HG03575 (cell line): ENCODE results near the gene BHLHE23.

ENCODE experiments used
- ATAC-seq: cut with Tn5 transposase; IDR thresholded peaks from one replicate; pipeline ENCODE4 v1.9.1; 2021; ENCODE audit not compliant: unreplicated experiment, insufficient number of reproducible peaks, low FRiP score; ENCODE audit errors: extremely low read depth

The BHLHE23 gene

GRCh38 chr20:62979876-62980373 lies 26.8 kb downstream of the BHLHE23 start:
- no peak for ATAC-seq

GRCh38 chr20:62979310-62979709 lies 27.5 kb downstream of the BHLHE23 start:
- no peak for ATAC-seq

GRCh38 chr20:62978561-62978943 lies 28.2 kb downstream of the BHLHE23 start:
- ATAC-seq, result no peak

GRCh38 chr20:62977613-62978560 lies 28.9 kb downstream of the BHLHE23 start:
- no peak for ATAC-seq

- no peak for ATAC-seq
Observed at GRCh38 chr20:62976886-62977285, 29.9 kb downstream of the BHLHE23 start.

- ATAC-seq, result no peak
Observed at GRCh38 chr20:62975812-62976508, 30.8 kb downstream of the BHLHE23 start.

- ATAC-seq, result no peak
Observed at GRCh38 chr20:62975251-62975760, 31.5 kb downstream of the BHLHE23 start.

DNA sequence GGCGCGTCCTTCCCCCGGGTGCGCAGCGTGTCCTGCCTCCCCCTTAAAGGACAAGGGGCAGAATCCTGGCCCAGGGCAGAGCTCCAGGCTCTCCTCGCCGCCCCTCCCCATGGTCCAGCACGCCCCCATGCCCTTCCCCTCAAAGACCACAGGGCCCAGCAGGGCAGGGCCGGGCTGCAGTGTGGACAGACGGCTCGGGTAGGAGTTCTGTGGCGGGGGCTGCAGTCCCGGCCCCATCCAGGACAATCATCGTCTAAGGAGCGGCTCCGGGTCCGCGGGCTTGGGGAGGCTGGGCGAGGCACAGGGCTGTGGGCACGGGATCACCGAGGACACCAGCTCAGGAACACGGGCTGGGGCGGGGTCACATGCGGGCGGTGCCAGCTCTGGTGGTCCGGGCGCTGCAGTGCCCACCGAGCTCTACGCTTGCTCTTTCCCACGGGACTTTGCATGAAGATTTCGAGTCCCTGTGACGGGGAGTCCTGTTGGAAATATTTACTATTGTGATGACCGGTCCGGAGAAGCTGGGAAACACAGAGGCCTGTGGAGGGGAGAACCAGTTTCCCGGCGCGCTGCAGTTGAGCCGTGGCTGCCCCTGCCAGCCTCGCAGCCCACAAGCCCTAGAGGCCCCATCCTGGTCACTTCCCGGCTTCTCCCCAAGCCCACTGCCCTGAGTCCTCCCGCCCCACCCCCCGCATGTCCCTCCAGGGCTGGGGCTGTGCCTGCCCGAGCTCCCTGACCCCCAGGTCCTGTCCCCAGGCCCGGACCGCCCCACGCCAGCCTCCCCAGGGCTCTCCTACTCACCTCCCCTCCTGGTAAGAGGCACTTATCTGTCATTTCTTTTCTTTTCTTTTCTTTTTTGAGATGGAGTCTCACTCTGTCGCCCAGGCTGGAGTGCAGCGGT lies 33.7 kb downstream of the BHLHE23 start:
- ATAC-seq, result no peak

DNA sequence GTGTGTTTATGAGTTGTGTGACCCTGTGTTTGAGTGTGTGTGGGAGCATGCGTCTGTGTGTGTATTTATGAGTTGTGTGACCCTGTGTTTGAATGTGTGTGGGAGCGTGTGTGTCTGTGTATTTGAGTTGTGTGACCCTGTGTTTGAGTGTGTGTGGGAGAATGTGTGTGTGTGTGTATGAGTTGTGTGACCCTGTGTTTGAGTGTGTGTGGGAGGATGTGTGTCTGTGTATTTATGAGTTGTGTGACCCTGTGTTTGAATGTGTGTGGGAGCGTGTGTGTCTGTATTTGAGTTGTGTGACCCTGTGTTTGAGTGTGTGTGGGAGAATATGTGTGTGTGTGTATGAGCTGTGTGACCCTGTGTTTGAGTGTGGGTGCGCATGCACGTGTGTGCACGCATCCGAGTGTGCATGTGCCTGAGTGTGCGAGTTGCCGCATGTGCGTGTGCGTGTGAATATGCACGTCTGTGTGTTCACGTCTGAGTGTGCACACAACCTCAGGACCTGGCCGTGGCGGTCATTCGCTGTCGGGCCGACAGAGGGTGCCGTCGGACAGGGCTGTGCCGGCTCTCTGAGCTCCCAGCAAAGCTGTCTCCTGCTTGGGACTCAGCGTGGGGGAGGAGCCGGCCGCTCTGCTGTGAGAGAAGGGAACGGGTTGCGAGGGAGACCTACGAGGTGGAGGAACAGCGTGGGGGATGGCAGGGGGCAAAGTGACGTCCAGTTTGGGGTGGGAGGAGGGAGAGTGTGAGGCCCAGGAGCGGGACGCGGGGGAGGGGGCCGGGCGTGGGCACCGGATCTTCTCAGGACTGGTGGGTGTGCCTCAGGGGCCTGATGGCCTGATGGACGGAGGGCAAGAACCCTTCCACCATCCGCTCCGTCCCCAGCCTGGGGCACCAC lies 34.6 kb downstream of the BHLHE23 start:
- no peak for ATAC-seq

DNA sequence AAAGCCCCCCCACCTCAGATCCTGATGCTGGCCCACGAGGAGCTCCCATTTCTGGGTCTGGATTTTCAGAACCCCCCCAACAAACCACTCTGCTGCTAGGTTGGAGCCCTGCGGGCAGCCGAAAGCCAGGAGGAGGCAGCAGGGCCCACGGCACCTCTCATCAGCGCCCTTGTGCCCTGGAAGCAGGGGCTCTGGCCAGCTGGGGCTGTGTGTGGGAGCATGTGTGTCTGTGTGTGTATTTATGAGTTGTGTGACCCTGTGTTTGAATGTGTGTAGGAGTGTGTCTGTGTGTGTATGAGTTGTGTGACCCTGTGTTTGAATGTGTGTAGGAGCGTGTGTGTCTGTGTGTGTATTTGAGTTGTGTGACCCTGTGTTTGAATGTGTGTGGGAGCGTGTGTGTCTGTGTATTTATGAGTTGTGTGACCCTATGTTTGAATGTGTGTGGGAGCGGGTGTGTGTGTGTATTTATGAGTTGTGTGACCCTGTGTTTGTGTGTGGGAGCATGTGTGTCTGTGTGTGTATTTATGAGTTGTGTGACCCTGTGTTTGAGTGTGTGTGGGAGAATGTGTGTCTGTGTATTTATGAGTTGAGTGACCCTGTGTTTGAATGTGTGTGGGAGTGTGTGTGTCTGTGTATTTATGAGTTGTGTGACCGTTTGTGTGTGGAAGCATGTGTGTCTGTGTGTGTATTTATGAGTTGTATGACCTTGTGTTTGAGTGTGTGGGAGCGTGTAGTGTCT lies 35.4 kb downstream of the BHLHE23 start:
- ATAC-seq, result no peak

DNA sequence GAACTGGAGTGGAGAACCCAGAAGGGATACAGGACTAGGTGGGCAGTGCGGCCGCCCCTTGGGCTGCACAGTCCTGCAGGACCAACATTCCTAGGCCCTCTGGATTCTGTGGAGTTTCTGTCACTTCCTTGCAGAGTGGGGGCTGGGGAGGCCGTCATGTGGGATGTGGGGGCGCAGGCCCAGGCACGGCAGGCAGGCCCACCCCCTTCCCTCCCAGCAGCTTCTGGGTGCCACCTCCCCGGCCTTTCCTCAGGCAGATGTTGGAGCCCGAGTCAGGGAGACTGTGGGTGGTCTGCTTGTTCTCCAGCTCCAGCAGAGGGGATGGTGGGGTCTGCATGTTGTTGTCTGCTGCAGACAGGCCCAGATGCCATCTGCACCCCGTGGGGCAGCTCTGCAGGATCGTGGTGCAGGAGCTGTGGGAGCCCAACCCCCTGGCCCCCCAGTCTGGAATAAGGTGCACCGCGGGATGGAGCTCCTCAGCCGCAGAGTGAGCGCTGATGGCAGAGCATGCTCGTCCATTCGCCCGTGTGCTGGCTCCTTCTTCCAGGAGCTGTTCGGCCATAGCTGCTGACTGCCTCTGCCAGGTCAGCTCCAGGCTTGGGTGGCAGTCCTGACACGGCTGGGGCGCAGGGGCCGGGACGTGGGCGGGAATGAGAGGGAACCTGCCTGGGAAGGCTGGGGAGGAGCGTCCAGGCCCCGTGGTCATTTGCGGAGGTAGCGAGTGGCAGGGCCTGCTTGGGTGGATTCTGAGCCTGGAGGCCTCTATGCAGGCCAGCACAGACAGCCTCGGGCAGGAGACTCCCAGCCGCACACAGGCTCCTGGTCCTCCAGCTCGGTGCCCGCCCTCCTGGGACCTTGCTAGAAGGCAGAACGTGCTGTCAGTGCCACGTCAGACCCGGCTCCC lies 36.2 kb downstream of the BHLHE23 start:
- ATAC-seq, result no peak

- ATAC-seq, result no peak
Observed at GRCh38 chr20:62969939-62970306, 36.8 kb downstream of the BHLHE23 start.

- no peak for ATAC-seq
Observed at GRCh38 chr20:62969179-62969760, 37.5 kb downstream of the BHLHE23 start.

GRCh38 chr20:62968378-62969178 lies 38.2 kb downstream of the BHLHE23 start:
- ATAC-seq, result no peak

DNA sequence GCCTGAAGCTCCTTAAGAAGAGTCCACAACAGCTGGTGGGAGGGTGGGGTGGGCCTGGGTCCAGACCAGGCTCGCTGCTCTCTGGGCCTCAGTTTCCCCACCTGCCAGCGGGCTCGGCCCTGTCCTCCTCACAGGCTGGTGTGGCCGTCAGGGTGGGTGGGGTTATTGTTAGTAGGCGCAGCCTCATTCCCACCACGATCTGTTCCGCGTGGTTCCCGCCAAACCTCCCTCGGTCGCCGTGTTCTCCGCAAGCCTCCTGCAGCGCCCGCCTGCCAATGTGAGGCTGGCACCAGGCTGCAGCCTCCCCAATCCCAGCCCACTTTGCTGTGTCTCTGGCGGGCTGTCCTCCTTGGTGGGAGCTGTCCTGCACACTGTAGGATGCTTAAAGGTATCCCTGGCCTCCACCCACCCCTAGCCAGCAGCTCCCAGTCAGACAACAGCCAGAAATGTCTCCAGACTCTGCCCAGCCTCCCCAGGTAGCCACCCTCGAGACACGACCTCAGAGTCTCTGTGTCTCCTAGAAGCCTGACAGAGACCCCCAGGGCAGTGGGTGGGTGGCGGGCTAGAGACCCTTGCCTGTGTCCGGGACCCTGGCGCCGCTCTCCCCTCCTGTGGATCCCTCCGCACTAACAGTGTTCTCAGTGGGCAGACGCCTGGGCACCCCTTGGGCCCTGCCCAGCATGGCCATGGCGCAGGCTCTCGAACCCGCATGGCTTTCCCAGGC lies 39.0 kb downstream of the BHLHE23 start:
- no peak for ATAC-seq
